Measurements from ENCODE around the gene TMEM47.
A peak's percentile ranks its signal among the peaks of the same experiment; 100 is the strongest.

TMEM47 gene

GRCh38 chrX:34656842-34657725 lies at the start of gene TMEM47:
Gene TMEM47 (minus strand): TSS chrX:34657285. CDS start chrX:34657029, 256 bp downstream.
- DNase-seq: peak; percentile 71

GRCh38 chrX:34687095-34687494 lies 30.0 kb upstream of the TMEM47 start:
- DNase-seq: no peak

GRCh38 chrX:34659575-34659974 lies 2.5 kb upstream of the TMEM47 start:
- DNase-seq: no peak

DNA sequence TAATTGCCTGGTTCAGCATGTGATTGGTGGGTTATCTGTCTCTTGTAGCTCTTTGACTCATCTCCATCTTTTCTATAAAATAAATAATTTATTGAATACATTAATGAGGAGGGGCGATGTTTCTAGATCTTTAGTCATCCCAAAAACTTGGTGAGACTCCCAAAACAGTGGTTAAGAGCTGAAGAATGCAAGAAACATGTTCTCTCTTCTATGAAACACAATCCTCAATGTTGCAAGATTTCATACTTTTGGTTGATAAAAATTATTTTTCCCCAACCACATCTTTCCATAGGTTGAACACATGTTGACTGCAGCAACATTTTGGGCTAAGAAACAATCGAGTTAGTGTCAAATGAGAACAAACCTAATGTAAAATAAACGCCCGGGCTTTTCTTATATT lies 1.2 kb upstream of the TMEM47 start:
- DNase-seq: peak; percentile 48

GRCh38 chrX:34657726-34658070 lies 613 bp upstream of the TMEM47 start:
- DNase-seq: no peak

- DNase-seq: no peak
Measured at GRCh38 chrX:34656467-34656841, 631 bp downstream of the TMEM47 start.

GRCh38 chrX:34655501-34656455 lies 1.3 kb downstream of the TMEM47 start:
- DNase-seq: no peak

DNA sequence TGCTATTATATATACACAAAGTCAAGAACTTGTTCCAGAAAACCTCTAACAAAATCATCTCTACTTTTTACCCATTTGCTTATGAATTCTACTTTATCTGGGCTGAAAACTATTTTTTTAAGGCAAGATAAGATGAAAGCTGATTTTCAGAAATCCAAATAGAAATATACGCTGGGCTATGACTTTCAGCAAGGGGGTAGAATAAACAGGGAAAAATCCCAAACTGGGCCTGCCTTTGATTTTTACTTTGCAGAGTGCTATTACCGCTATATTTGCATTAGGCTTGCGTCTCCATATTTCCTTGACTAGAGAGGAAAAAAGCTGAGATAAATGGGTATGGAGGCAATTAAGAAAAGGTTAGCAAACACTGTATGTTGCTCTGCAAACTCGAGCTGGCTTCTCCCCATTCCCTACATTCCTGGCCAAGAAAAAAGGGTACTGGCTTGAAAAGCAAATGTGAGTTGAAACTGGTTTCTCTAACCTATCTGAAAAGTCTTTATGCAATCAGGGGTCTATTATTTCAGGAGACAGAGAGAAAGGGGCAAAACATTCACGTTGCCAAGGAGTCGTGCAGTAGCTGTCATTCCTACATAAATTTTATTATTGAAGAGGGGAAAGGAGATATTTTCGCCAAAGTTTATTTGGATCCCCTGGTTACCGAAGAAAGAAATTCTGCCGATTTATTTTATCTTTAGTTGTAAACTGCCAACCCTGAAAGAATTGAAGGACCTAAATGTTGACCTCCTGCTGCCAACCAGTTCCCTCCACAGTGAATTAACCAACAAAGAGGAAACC lies 2.2 kb downstream of the TMEM47 start:
- DNase-seq: no peak

- DNase-seq: no peak
Measured at GRCh38 chrX:34653811-34654210, 3.3 kb downstream of the TMEM47 start.

DNA sequence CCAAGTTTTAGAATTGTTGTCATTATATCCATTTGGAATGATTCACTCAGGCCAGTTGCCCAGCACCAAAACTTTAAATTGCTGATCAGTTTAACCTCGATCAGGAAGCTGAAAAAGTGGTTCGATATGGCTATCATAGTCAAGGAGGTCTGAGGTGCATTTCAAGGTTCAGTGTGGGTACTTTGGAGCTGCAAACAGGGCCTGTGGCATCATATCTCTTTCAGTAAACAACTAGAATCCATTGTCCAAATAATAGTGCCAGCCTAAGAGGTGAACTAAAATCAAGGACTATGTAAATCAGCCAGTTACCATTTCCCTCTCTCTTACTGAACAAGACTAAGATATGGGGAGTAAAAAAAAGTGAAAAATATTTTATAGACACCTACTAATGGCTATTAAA lies 14.2 kb downstream of the TMEM47 start:
- no peak for DNase-seq

- DNase-seq: peak; percentile 30
Measured at GRCh38 chrX:34638116-34638515, 19.0 kb downstream of the TMEM47 start.

- no peak for DNase-seq
Measured at GRCh38 chrX:34634349-34634748, 22.7 kb downstream of the TMEM47 start.

DNA sequence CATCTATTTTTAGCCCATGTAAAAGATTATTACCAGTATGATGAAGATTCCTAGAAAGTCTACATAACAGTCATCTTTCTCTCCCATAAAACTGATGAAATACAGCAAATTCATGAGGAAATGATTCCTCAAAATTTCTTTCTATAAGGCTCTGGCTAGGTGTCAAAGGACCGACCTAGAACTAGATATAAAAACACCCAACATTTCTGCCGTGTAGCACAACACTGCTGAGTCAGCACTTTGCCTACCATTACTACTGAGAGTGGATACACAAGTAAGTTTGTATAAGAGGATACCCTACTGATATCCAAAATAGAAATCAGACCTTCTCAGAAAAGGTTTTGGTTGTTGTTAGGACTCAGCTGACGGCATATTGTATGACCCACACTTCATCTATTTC lies 24.7 kb downstream of the TMEM47 start:
- no peak for DNase-seq

DNA sequence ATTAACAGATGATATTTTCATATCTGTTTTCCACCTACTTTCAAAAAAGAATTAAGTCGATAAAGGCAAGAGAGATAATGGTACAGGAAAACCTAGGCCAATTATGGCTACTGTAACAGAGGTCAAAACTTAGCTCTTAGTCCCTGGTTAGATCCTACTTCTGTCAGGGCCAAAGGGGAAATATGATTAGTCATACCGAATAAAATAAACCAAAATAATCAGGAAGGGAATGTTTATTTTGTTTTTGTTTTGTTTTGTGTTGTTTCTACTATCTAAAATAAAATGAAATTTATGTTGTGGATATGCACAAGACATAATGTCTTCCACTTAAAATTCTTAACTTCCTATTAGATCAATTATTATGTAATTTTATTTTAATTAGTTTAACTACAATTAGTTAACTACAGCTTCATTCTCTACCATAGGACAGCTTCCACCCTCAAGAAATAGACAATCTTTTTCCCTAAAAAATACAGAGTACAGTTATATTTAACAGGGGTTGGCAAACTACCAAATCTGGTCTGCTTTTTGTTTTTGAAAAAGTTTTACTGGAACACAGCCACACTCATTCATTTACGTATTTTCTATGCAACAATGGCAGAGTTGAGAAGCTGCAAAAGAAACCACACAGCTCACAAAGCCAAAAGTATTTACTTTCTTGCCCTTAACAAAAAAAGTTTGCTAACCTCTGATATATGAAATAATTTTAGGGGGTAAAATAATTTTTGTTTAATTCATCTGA lies 25.4 kb downstream of the TMEM47 start:
- DNase-seq: no peak

- no peak for DNase-seq
Measured at GRCh38 chrX:34629572-34629971, 27.5 kb downstream of the TMEM47 start.

DNA sequence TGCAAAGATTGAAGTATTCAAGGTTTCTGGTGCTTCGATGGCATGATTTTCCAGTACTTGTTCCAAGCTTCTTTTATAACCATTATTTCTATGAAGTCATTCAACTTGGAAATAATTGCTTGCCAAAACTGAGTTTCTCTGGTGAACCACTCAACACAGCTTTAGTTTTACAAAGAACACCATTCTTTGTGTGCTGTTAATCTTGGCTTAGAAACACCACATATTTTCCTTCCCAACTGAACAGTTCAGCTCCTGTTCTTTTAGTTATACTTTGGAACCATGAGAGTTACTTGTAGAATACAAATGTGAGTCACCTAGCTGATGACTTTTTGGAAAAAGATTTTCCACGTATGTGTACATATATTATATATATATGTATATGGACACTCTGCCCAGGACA lies 32.7 kb downstream of the TMEM47 start:
- no peak for DNase-seq

- no peak for DNase-seq
Measured at GRCh38 chrX:34619920-34620319, 37.2 kb downstream of the TMEM47 start.

GRCh38 chrX:34612036-34612435 lies 45.0 kb downstream of the TMEM47 start:
- no peak for DNase-seq

- no peak for DNase-seq
Measured at GRCh38 chrX:34598362-34598761, 58.7 kb downstream of the TMEM47 start.

- no peak for DNase-seq
Measured at GRCh38 chrX:34586936-34587335, 70.1 kb downstream of the TMEM47 start.

DNA sequence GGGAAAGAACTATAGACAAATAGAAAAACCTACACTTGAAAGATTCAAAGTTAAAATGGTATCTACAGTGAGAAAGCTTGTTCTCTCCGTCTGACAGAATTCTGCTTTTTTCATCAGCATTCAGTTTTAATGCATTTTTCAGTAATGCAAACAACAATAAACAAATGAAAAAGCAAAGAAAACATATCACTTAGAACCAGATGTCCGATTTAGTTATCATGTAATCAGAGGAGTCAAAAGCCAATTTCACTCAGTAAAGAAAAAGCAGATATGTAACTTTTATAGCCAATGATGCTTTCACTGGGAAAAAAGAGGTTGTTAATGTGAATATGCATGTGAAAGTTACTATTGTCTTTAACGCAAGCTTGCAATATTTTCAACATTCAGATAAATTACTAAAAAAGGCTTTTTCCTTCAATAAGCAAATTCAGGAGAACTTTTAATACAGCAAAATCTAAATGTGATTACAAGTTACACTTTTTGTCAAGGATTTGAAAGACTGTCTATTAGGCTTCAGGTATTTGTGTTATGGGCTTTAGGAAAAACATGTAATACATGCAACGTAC lies 70.7 kb downstream of the TMEM47 start:
- DNase-seq: no peak

GRCh38 chrX:34585561-34585960 lies 71.5 kb downstream of the TMEM47 start:
- no peak for DNase-seq
